Kidney glomerular epithelial cell (primary cell): ENCODE measurements around the gene LETMD1.
"Not testable (repeated sequence)": the region's sequence is repeated elsewhere in the genome, so short reads cannot be mapped to it uniquely, and the experiment has no call there.

Experiments used
- DNase-seq: peaks from one replicate; lab custom pipeline; 2025; lab: John Stamatoyannopoulos, UW

Gene LETMD1, protein sequence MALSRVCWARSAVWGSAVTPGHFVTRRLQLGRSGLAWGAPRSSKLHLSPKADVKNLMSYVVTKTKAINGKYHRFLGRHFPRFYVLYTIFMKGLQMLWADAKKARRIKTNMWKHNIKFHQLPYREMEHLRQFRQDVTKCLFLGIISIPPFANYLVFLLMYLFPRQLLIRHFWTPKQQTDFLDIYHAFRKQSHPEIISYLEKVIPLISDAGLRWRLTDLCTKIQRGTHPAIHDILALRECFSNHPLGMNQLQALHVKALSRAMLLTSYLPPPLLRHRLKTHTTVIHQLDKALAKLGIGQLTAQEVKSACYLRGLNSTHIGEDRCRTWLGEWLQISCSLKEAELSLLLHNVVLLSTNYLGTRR

GRCh38 chr12:51047655-51048540 lies at the start of gene LETMD1:
Gene LETMD1 (plus strand): TSS chr12:51048327. CDS start chr12:51048357, 30 bp downstream.
- peak; percentile 97 for DNase-seq

DNA sequence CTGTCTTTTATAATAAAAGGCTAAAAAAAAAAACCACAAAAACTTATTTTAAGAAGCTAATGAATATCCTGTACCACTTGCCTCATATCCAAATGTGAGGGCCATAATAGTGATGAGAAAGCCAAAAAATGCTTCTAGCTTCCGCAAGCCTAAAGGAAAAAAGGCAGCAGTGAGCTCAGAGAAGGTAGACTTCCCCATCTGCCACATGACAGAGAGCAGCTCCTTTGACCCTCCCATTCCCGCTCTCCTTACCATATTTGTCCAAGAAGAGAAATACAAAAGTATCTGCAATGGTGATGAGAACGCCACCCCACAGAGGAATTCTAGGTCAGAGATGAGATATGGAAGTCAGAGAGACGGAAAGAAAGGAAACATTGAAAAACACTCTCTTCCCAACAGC lies 49.0 kb upstream of the LETMD1 start:
- no peak for DNase-seq

DNA sequence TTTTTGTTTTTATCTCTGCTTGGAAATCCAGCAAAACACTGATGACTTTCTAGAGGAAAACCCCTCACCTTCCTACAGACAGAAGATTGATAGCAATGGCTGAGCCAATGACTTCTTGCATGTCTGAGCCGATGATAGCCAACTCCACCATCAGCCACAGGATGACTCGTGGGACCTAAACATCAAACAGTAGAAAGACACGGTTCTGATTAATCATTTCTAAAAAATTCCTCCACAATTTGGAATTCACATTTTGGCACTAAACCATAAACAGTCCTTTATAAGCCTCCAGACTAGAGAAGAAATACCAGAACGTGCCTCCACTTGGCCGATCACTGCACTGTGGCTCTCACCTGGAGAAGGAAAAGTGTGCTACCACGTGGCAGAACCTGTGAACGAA lies 47.9 kb upstream of the LETMD1 start:
- peak; percentile 41 for DNase-seq

DNA sequence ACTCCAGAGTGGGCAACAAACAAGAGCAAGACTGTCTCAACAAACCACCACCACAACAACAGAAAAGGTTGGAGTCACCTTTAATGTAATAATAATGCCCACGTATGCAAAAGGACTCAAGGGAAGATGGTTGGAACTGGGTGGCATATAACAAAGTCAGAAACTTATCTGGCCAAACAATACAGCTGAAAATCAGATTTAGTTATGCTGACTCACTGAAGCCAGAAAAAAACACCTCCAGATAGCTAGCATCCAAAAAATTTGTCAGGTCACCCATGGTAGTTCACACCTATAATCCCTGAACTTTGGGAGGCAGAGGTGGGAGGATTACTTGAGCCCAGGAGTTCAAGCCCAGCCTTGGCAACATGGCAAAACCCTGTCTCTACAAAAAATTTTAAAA lies 46.3 kb upstream of the LETMD1 start:
- no peak for DNase-seq

- DNase-seq: no peak
These were observed 43.6 kb upstream of the LETMD1 start for GRCh38 chr12:51004504-51004903.

GRCh38 chr12:51005030-51005429 lies 43.1 kb upstream of the LETMD1 start:
- DNase-seq: no peak

DNA sequence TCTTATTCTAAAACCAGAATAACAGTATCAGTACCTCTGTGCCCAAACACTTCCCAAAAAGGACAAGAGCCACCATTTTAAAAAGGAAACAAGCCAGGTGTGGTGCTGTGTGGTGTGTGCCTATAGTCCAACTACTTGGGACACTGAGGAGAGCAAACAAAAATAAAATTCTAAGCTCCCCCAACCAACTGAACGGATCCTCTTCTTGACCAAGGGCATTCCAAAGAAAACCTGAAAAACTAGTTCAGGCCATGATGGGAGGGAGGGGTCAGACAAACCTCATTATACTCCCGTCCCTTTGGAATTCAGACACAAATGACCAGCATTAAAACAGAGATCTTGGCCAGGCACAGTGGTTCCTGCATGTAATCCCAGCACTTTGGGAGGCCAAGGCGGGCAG lies 42.5 kb upstream of the LETMD1 start:
- no peak for DNase-seq

DNA sequence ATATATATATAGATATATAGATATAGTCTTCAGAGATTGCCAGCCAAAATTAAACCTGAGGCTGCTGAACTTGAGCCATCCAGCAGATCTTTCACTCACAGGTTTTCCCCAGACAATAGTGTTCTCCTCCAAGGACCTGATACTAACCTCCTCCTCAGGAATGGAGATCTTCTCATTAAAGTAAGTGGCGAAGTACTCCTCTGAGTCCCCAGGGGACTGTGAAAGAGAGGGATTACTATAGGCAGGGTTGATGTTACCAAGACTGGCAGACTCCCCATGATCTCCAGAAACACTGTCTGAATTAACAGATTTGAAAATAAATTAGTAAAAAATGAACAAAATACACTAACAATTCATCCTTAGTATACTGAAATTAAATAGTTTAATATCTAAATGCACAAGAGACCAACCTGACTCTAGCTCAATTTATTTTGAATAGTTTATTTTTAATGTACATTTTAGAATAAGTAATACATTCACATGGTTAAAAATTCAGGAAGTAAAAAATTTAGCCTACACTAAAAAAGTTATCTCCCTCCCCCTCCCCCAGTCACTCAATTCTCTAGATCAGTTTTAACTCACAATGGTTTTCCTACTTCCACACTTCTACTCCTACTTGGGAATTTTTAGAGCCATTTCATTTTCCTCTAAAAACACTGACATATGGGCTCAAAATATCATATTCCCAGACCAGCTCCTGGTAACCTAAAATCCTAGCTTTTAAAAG lies 39.6 kb upstream of the LETMD1 start:
- DNase-seq: no peak

GRCh38 chr12:51009056-51009440 lies 39.1 kb upstream of the LETMD1 start:
- no peak for DNase-seq

DNA sequence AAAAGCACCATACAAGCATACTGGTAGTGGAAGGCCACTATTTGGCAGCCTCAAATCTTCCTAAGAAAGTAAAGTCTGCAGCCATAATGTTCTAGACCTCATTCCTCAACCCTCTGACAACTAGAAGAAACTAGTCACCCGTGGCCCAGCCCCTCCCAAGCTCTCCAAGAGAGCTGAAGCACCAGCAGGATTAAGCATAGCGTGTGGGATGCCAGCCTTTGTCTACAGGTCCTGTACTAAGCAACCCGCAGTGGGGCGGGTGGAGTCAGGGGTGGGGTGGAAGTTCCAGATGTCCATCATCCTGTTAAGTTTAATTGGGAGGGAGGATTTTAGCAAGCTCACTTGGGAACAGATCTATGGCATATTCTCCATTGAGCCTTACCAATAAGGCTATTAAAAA lies 36.2 kb upstream of the LETMD1 start:
- peak; percentile 39 for DNase-seq

DNA sequence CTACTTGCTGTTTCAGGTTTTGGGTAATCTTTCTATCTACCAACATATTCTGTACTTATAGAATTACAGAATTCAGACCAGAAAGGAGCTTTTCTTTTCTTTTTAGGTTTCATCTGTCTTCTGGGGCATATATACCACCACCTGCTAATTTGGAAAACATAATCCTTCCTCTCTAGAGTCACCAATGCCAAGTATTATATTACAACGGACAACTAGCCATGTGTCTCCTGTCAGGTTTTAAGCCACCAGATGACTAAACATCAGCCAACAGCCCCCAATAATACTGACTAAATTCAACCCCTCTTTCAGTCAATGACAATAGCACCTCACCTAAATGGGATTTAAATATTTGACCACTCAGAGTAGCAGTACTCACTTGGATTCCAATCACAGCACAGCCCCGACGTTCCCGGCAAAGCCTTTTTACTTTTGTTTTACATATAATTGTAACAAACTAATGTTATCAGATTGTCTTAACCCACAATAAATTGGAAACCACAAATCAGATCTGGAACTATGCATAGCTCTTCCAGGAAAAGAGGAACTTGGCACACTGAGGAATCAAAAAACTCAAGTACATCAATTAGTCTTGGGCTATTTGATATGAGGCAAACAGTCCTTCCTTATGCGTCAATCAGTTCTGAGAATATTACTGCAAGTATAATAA lies 35.4 kb upstream of the LETMD1 start:
- DNase-seq: no peak

GRCh38 chr12:51013441-51013840 lies 34.7 kb upstream of the LETMD1 start:
- no peak for DNase-seq

GRCh38 chr12:51014467-51014866 lies 33.7 kb upstream of the LETMD1 start:
- not testable (repeated sequence) for DNase-seq

DNA sequence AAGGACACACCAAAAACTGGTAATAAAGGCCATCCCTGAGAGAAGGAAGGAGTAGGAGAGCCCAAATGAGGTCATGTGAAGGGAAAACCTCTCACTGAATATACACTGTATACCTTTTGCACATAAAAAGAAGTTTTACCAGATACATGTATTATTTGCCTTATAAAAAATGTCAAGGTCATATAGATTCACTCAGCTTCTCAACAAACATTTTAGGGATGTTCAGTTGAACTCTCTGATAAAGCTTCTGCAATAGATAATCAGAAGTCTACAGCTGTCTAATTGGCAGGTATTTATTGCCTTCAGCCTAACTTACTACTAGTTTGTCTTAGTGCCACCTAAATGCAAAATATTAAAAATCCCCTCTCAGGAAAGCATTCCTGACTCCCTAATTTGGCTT lies 30.7 kb upstream of the LETMD1 start:
- no peak for DNase-seq

DNA sequence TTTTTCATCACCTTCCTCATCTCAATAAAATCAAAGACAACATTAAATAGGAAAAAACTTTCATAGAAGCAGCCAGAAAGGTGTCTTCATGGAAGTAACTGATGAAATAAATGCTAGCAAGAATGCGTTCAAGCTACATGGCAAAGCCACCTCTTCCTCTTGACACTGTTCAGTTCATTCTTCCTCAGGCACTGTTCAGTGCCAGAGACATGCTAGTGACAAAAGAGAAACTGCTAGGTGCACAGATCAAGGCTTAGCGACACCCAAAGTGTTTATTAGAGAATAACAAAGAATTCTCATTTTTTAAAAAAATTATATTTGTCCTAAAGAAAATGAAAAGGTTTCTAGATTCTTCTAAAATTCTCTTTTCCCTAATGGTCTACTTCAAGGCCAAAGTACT lies 29.2 kb upstream of the LETMD1 start:
- DNase-seq: no peak

- no peak for DNase-seq
These were observed 28.2 kb upstream of the LETMD1 start for GRCh38 chr12:51019927-51020326.

GRCh38 chr12:51020448-51021182 lies 27.5 kb upstream of the LETMD1 start:
- no peak for DNase-seq

DNA sequence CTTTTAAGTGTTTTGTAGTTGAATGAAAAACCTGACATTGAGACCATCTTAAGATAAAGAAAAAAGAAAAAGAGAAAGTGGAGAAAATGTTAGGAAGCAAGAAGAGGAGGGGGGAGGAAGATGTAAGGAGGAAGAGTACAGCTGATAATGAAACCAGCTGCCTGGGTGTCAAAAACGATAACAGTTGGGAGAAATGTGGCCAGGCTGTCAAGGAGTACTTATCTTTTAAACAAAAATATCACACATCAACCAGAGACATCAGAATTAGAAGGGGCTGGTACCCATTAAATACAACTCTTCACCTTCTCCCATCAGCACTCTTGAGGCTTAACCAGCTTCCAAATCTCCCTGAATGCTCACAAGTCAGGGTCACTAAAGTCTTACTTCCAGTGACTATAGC lies 26.4 kb upstream of the LETMD1 start:
- no peak for DNase-seq

GRCh38 chr12:51023625-51024382 lies 24.3 kb upstream of the LETMD1 start:
- no peak for DNase-seq

- DNase-seq: no peak
These were observed 22.7 kb upstream of the LETMD1 start for GRCh38 chr12:51025338-51025835.
